ENCODE measurements around the gene ACP4.
"Not testable (repeated sequence)": the region's sequence is repeated elsewhere in the genome, so short reads cannot be mapped to it uniquely, and the experiment has no call there.

The ACP4 gene

DNA sequence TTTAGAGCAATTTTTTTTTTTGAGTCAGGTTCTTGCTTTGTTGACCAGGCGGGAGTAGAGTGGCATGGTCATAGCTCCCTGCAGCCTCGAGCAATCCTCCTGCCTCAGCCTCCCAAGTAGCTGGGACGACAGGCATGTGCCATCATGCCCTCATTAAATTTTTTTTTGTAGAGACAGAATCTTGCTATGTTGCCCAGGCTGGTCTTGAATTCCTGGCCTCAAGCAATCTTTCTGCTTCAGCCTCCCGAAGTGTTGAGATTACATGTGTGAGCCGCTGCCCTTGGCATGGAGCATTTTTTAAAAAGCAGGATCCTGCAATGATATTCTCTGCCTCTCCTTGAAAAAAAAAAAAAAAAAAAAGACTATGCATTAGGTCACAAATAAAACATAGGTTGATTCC is 14.1 kb upstream of the ACP4 start:
- Histone ChIP-seq H3K9me3 (ENCODE audit: control insufficient read depth, insufficient read depth, low read depth, low read length) (peaks cover 3% of the 10 kb centered on the region; the same call in 1 of the 2 replicates), H3K4me3 (ENCODE audit: low read depth, low read length) (no peak overlapping the region), H3K27ac (ENCODE audit: low read depth, low read length) (no peak overlapping the region), H3K9ac (ENCODE audit: low read length) (no peak overlapping the region), H3K4me1 (ENCODE audit: control insufficient read depth, insufficient read depth, low read length) (peaks cover 10% of the 10 kb centered on the region), H3K27me3 (ENCODE audit: control insufficient read depth, insufficient read depth, low read length) (peaks cover 49% of the 10 kb centered on the region), H3K36me3 (ENCODE audit: control insufficient read depth, insufficient read depth, low read length) (no peaks in the 10 kb centered on the region)

DNA sequence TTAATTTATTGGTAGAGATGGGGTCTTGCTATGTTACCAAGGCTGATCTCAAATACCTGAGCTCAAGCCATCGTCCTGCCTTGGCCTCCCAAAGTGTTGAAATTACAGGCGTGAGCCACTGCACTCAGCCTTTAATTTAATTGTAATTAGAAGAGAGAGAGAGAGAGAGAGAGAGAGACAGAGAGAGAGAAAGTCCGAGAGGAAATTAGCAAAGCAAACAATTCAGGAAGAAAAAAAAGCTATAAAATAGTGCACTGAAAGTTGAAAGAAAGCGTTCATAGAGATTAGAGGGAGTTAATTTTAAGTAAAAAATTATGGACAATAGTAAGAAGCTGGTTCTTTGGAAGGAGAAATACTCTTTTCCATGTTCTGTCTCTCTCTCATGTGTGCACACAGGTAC is 13.0 kb upstream of the ACP4 start:
- Histone ChIP-seq H3K27ac (ENCODE audit: low read depth, low read length) (no peak overlapping the region), H3K9ac (ENCODE audit: low read length) (no peak overlapping the region), H3K4me3 (ENCODE audit: low read depth, low read length) (peak overlapping the region; percentile 31; the same call in 1 of the 2 replicates), H3K27me3 (ENCODE audit: control insufficient read depth, insufficient read depth, low read length) (peaks cover 50% of the 10 kb centered on the region), H3K4me1 (ENCODE audit: control insufficient read depth, insufficient read depth, low read length) (peaks cover 10% of the 10 kb centered on the region), H3K9me3 (ENCODE audit: control insufficient read depth, insufficient read depth, low read depth, low read length) (peaks cover 3% of the 10 kb centered on the region; the same call in 1 of the 2 replicates), H3K36me3 (ENCODE audit: control insufficient read depth, insufficient read depth, low read length) (no peaks in the 10 kb centered on the region)

DNA sequence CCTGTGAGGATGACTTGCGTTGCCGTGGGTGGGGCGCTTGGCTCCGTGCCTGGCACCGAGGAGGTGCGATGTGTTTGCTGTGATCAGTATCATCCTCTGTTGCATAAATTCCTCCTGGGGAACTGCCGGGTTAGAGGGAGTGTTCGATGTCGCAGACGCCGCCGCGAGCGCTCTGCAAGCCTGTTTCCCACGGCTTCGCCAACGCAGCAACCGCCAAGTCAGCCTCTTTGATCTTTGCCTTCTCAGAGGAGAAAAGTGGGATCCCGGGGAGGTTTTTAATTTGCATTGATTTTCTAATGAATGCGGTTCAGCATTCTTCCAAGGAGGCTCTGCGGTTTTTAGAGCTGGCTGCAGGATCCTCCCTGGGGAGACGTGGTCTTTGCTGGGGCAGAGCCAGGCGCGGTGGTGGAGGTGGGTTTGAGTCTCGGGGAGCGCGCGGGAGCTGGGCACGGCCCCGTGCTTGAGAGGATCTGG is 12.3 kb upstream of the ACP4 start:
- peak overlapping the region; percentile 31 for H3K4me3 ChIP-seq (ENCODE audit: low read depth, low read length)
- H3K27ac ChIP-seq (ENCODE audit: low read depth, low read length): no peak overlapping the region
- H3K9ac ChIP-seq (ENCODE audit: low read length): peak overlapping the region; percentile 35
- no peaks in the 10 kb centered on the region for H3K9me3 ChIP-seq (ENCODE audit: control insufficient read depth, insufficient read depth, low read depth, low read length)
- H3K36me3 ChIP-seq (ENCODE audit: control insufficient read depth, insufficient read depth, low read length): no peaks in the 10 kb centered on the region
- peaks cover 55% of the 10 kb centered on the region for H3K27me3 ChIP-seq (ENCODE audit: control insufficient read depth, insufficient read depth, low read length)
- H3K4me1 ChIP-seq (ENCODE audit: control insufficient read depth, insufficient read depth, low read length): peaks cover 10% of the 10 kb centered on the region

DNA sequence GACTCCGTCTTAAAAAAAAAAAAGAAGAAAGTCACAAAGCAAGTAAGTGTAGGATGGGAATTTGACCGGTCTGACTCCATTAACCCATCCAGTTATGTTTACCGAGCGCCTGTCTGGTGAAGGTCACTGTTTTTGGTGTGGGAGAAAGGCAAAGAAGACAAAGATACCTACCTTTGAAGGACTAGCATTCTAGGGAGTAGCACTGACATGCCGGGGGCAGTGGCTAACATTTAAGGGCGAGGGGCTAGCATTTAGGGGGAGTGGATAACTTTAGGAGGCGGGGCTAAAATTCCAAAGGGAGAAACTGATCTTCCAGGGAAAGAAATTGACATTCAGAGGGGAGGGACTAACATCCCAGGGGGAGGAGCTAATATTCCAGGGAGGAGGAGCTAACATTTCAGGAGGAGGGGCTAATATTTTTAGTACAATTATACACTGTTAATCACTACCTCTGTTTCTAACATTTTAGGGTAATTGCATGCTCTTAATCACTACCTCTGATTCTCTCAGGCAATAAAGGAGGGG is 11.2 kb upstream of the ACP4 start:
- H3K27me3 ChIP-seq (ENCODE audit: control insufficient read depth, insufficient read depth, low read length): peaks cover 55% of the 10 kb centered on the region
- peaks cover 15% of the 10 kb centered on the region for H3K4me1 ChIP-seq (ENCODE audit: control insufficient read depth, insufficient read depth, low read length)
- peak overlapping the region; percentile 17; the same call in 1 of the 2 replicates for H3K4me3 ChIP-seq (ENCODE audit: low read depth, low read length)
- no peak overlapping the region for H3K27ac ChIP-seq (ENCODE audit: low read depth, low read length)
- no peaks in the 10 kb centered on the region for H3K36me3 ChIP-seq (ENCODE audit: control insufficient read depth, insufficient read depth, low read length)
- no peak overlapping the region for H3K9ac ChIP-seq (ENCODE audit: low read length)
- H3K9me3 ChIP-seq (ENCODE audit: control insufficient read depth, insufficient read depth, low read depth, low read length): no peaks in the 10 kb centered on the region

DNA sequence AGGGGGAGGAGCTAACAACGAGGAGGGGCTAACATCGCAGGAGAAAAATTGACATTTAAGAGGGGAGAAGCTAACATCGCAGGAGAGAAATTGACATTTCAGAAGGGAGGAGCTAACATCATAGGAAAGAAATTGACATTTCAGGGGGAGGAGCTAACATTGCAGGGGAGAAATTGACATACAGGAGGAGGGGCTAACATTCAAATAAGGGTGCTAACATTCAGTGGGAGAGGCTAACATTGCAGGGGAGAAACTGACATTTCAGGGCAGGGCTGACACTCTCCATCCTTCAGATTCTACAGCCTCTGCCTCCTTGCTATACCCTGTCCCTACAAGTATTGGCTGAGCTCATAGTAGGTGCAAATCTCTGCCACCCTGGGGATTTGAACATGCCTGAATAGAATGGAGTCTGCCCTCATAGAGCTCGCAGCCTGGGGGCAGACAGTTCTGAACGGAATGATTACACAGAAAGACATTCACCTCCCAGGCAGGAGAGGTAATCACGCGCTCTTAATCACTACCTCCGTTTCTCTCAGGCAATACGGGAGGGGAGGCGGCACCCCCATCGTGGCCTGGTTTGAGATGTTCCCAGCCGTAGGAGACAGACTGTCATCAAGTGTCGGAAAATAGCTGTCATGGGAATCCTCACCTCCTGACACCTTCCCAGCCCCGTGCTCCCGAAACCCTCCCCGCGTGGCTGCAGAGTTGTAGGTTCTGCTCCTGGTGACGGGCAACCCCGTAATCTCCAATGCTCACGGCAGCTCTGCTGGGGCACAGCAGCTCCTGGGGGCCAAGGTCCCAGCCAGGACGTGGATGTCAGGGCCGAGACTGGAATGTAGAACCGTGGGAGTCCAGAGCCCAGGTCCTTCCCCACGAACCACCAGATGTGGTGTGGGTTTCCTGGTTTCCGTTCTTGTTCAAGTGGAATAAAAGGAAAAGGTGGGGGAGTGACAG is 10.4 kb upstream of the ACP4 start:
- peaks cover 15% of the 10 kb centered on the region for H3K4me1 ChIP-seq (ENCODE audit: control insufficient read depth, insufficient read depth, low read length)
- H3K27ac ChIP-seq (ENCODE audit: low read depth, low read length): no peak overlapping the region
- no peak overlapping the region for H3K9ac ChIP-seq (ENCODE audit: low read length)
- H3K9me3 ChIP-seq (ENCODE audit: control insufficient read depth, insufficient read depth, low read depth, low read length): no peaks in the 10 kb centered on the region
- H3K4me3 ChIP-seq (ENCODE audit: low read depth, low read length): no peak overlapping the region
- H3K27me3 ChIP-seq (ENCODE audit: control insufficient read depth, insufficient read depth, low read length): peaks cover 55% of the 10 kb centered on the region
- no peaks in the 10 kb centered on the region for H3K36me3 ChIP-seq (ENCODE audit: control insufficient read depth, insufficient read depth, low read length)

DNA sequence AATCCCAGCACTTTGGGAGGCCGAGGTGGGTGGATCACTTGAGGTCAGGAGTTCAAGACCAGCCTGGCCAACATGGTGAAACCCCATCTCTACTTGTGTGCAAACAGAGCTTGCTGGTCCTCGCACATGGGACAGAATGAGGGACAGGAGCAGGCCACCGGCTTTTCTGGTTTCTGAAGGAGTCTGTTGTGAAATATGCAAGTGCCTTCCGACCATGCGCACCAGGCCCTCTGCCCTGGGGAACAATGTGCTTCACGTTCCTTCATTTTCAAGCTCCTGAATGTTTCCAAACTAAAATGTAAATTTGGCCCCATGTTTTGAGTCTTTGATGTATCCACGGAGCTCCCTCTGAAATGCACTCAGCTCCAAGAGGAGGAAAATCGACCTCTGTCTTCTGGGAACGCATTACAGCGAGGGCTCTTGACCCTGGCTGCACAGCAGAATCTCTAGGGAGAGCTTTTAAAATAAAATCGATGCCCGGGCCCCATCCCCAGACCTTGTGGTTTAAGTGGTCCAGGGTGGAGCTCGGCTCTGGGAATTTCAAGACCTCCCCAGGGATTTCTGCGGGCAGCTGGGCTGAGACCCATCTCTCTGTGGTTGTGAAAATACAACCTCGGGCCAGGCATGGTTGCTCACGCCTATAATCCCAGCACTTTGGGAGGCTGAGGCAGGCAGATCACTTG is 9.3 kb upstream of the ACP4 start:
- H3K36me3 ChIP-seq (ENCODE audit: control insufficient read depth, insufficient read depth, low read length): no peaks in the 10 kb centered on the region
- H3K27ac ChIP-seq (ENCODE audit: low read depth, low read length): no peak overlapping the region
- peaks cover 15% of the 10 kb centered on the region for H3K4me1 ChIP-seq (ENCODE audit: control insufficient read depth, insufficient read depth, low read length)
- H3K4me3 ChIP-seq (ENCODE audit: low read depth, low read length): no peak overlapping the region
- no peaks in the 10 kb centered on the region for H3K9me3 ChIP-seq (ENCODE audit: control insufficient read depth, insufficient read depth, low read depth, low read length)
- no peak overlapping the region for H3K9ac ChIP-seq (ENCODE audit: low read length)
- H3K27me3 ChIP-seq (ENCODE audit: control insufficient read depth, insufficient read depth, low read length): peaks cover 50% of the 10 kb centered on the region

DNA sequence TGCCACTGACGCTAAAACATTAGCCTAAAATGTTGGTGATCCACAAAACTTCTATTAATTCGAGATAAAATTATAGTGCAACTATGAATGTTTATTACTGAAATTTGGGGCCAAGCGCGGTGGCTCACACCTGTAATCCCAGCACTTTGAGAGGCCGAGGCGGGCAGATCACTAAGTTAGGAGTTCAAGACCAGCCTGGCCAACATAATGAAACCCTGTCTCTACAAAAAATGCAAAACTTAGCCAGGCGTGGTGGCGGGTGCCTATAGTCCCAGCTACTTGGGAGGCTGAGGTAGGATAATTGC is 6.4 kb upstream of the ACP4 start:
- not testable (repeated sequence) for H3K9me3 ChIP-seq (ENCODE audit: control insufficient read depth, insufficient read depth, low read depth, low read length); H3K27ac ChIP-seq (ENCODE audit: low read depth, low read length); H3K36me3 ChIP-seq (ENCODE audit: control insufficient read depth, insufficient read depth, low read length); H3K9ac ChIP-seq (ENCODE audit: low read length); H3K4me3 ChIP-seq (ENCODE audit: low read depth, low read length)
- Histone ChIP-seq H3K4me1 (ENCODE audit: control insufficient read depth, insufficient read depth, low read length) (peaks cover 11% of the 10 kb centered on the region; the same call in 1 of the 2 replicates), H3K27me3 (ENCODE audit: control insufficient read depth, insufficient read depth, low read length) (peaks cover 28% of the 10 kb centered on the region)

DNA sequence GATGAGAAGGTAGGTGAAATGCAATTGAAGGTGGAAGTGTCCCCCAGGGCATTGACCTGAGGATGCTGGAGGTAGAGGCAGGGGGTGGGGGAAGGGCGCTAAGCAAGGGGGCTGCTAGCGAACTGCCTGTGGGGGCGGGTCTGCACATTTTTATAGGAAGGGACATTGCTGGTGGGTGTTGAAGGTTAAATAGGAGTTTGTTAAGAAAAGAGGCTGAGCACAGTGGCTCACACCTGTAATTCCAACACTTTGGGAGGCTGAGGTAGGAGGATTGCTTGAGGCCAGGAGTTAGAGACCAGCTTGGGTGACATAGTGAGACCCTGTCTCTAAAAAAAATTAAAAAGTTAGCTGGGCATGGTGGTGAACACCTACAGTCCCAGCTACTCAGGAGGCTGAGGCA is 5.5 kb upstream of the ACP4 start:
- no peak overlapping the region for H3K27ac ChIP-seq (ENCODE audit: low read depth, low read length)
- no peak overlapping the region for H3K9ac ChIP-seq (ENCODE audit: low read length)
- H3K27me3 ChIP-seq (ENCODE audit: control insufficient read depth, insufficient read depth, low read length): peaks cover 19% of the 10 kb centered on the region
- H3K36me3 ChIP-seq (ENCODE audit: control insufficient read depth, insufficient read depth, low read length): no peaks in the 10 kb centered on the region
- no peaks in the 10 kb centered on the region for H3K9me3 ChIP-seq (ENCODE audit: control insufficient read depth, insufficient read depth, low read depth, low read length)
- H3K4me3 ChIP-seq (ENCODE audit: low read depth, low read length): no peak overlapping the region
- peaks cover 8% of the 10 kb centered on the region; the same call in 1 of the 2 replicates for H3K4me1 ChIP-seq (ENCODE audit: control insufficient read depth, insufficient read depth, low read length)

DNA sequence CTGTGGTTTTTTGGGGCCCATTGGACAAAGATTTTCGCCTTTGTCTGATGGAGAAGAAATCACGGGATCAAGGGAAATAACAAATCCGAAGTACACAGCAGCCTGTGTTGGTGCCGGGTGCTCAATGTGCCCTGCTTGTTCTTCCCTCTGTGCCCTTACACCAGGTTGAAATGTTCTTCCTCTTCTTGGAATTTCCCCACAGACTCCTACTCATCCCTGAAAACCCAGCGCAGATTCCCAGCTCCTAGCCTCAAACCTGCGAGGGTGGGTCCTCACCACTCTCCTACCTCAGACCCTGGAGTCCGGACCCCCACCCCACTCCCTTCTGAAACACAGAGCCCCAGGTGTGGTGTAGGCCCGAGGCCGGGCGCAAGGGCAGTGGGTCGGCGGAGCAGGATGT is 4.9 kb upstream of the ACP4 start:
- no peaks in the 10 kb centered on the region for H3K9me3 ChIP-seq (ENCODE audit: control insufficient read depth, insufficient read depth, low read depth, low read length)
- H3K4me3 ChIP-seq (ENCODE audit: low read depth, low read length): no peak overlapping the region
- H3K9ac ChIP-seq (ENCODE audit: low read length): no peak overlapping the region
- H3K4me1 ChIP-seq (ENCODE audit: control insufficient read depth, insufficient read depth, low read length): 0 out of 2 replicates have a peak, but pooled peaks cover 5% of the 10 kb centered on the region
- H3K27me3 ChIP-seq (ENCODE audit: control insufficient read depth, insufficient read depth, low read length): peaks cover 13% of the 10 kb centered on the region
- H3K36me3 ChIP-seq (ENCODE audit: control insufficient read depth, insufficient read depth, low read length): no peaks in the 10 kb centered on the region
- no peak overlapping the region for H3K27ac ChIP-seq (ENCODE audit: low read depth, low read length)

DNA sequence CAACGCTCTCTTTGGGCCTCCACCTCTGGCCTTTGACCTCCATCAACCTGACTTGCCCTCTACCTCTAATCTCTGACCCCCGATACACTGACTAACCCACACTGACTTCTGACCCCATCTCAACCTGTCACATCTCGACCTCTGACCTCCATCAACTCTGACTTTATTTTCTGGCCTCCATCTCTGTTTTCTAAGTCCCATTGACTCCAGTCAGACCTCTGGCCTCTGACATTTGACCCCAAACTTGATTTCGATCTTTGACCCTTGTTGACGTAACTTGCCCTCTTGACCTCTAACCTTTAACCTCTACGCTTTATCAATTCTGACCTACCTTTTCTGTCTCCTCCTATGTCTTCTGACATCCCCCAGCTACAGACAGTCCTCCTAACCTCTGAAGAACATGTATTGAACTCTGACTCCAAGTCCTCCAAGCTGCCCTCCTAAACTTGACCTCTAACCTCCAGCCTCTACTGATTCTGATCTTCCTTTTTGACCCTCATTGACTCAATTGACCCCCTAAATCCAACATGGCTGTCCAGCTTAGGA is 780 bp downstream of the ACP4 start:
- no peak overlapping the region for H3K4me3 ChIP-seq (ENCODE audit: low read depth, low read length)
- peaks cover 8% of the 10 kb centered on the region; the same call in 1 of the 2 replicates for H3K4me1 ChIP-seq (ENCODE audit: control insufficient read depth, insufficient read depth, low read length)
- H3K9ac ChIP-seq (ENCODE audit: low read length): no peak overlapping the region
- H3K9me3 ChIP-seq (ENCODE audit: control insufficient read depth, insufficient read depth, low read depth, low read length): no peaks in the 10 kb centered on the region
- H3K27ac ChIP-seq (ENCODE audit: low read depth, low read length): no peak overlapping the region
- H3K27me3 ChIP-seq (ENCODE audit: control insufficient read depth, insufficient read depth, low read length): no peaks in the 10 kb centered on the region
- peaks cover 9% of the 10 kb centered on the region; the same call in 1 of the 2 replicates for H3K36me3 ChIP-seq (ENCODE audit: control insufficient read depth, insufficient read depth, low read length)

Measured in HUES6 (cell line).